HG02588 (cell line): ENCODE measurements around the gene GSTM5.
A peak's percentile ranks its signal among the peaks of the same experiment; 100 is the strongest.
"Not testable (repeated sequence)": the region's sequence is repeated elsewhere in the genome, so short reads cannot be mapped to it uniquely, and the experiment has no call there.

ENCODE experiments used
- ATAC-seq: cut with Tn5 transposase; IDR thresholded peaks from one replicate; pipeline ENCODE4 v1.9.1; 2021; ENCODE audit warnings: mild to moderate bottlenecking, moderate library complexity; ENCODE audit not compliant: unreplicated experiment

Gene GSTM5

DNA sequence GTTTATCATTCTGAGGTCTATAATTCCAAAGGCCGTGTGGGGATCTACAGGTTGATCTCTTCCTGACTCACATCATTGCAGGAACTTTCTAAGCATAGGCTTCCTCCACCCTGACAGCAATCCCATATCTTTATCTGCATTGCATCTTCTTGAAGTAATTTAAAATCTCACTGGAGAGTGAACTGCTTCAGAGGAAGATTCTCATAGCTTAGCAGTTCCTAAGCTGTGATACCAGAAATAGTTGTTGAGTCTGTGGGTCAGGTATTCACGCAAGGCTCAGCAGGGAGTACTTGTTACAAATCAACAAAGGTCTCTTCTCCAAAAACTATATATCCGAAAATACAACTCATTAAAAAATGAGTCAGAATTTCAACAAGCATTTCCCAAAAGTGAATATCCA, 16.9 kb upstream of the GSTM5 start:
- ATAC-seq: not testable (repeated sequence)

DNA sequence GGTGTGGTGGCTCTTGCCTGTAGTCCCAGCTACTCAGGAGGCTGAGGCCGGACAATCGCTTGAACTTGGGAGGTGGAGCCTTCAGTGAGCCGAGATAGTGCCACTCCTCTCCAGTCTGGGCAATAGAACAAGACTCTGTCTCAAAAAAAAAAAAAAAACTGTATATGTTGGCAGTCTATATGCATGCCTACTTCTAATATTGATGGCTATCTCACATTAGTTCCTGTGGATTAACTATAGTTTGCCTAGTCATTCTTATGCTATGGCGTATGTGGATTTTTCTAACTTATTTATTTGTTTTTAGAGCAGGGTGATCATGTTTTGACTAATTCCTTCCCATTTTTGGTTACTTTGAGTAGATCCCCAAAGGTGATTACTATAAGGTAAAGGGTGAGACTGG, 15.0 kb upstream of the GSTM5 start:
- ATAC-seq: no peak

DNA sequence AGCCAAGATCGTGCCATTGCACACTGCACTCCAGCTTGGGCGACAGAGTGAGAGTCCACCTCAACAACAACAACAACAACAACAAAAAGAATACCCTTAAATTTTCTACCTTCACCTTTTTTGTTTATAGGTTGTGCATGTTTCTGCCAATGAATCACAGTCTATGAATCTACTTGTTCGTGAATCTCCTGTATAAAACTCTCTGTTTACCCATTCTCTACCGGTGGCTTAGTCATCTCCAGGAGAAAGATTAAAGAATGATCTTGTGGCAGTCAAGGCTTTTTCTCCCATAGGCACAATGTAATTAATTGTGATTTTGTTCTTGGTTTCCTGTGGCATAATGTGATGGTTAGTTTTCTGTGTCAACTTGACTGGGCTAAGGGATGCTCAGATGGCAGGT, 14.2 kb upstream of the GSTM5 start:
- ATAC-seq: not testable (repeated sequence)

DNA sequence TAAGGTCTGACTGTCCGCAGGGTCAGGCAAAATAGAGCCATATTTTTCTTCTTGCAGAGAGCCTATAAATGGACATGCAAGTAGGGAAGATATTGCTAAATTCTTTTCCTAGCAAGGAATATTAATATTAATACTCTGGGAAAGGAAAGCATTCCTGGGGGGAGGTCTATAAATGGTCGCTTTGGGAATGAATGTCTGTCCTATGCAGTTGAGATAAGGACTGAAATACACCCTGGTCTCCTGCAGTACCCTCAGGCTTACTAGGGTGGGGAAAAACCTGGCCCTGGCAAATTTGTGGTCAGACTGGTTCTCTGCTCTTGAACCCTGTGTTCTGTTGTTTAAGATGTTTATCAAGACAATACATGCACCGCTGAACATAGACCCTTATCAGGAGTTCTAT, 9.1 kb upstream of the GSTM5 start:
- not testable (repeated sequence) for ATAC-seq

DNA sequence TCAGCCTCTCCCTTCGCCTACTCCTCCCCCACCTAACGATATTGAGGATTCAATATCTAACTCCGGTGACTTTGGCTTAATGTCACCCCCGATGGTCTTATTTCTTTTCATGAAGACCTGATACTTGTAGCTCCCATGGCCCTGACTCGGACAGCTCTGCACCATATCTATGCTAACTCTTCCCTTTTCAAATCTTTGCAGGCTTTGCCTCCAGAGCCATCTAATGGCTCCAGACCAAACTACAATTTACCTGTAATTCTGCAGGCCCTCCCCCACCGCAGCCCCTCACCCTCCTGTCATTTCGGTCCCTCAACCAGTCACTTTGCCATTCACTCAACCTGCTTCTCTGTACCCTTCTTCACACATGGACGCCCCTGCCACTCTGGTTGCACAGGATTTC, 7.9 kb upstream of the GSTM5 start:
- ATAC-seq: no peak

DNA sequence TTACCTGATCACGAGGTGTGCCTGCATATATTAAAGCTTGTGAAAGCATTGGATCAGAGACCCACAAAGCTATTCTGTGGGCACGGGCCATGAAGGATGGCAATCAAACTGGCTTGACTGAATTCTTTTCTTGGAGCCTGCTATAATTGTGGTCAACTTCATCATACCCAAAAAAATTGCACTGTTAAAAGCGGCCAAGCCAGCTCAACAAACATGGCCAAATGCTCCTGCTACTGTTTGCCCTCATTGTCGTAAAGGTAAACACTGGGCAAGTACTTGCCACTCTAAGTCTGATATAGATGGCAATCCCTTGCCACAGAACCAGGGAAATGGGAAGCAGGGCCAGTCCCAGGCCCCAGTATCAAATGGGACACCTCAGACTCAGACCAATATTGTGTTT, 6.6 kb upstream of the GSTM5 start:
- ATAC-seq: no peak

DNA sequence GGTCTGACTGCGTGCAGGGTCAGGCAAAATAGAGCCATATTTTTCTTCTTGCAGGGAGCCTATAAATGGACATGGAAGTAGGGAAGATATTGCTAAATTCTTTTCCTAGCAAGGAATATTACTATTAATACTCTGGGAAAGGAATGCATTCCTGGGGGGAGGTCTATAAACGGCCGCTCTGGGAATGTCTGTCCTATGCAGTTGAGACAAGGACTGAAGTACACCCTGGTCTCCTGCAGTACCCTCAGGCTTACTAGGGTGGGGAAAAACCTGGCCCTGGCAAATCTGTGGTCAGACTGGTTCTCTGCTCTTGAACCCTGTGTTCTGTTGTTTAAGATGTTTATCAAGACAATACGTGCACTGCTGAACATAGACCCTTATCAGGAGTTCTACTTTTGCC, 3.1 kb upstream of the GSTM5 start:
- ATAC-seq: not testable (repeated sequence)

DNA sequence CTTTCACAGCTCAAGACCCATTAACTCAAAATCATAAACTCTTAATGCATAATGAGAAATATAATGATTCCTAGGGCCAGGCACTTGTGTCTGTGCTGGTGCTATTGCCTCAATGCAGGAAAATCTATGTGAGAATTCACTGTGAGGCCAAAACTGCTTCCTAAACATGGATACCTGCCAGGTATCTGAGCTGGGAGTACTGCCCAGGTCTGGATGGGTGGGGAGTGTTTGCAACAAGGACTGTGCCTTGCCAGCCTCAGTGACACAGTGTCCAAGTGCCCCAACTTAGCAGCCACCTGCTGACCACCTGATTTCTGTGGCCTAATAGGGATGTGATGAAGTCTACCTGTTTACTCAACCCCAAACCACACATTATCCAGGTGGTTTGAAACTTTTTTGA, 2.2 kb upstream of the GSTM5 start:
- not testable (repeated sequence) for ATAC-seq

DNA sequence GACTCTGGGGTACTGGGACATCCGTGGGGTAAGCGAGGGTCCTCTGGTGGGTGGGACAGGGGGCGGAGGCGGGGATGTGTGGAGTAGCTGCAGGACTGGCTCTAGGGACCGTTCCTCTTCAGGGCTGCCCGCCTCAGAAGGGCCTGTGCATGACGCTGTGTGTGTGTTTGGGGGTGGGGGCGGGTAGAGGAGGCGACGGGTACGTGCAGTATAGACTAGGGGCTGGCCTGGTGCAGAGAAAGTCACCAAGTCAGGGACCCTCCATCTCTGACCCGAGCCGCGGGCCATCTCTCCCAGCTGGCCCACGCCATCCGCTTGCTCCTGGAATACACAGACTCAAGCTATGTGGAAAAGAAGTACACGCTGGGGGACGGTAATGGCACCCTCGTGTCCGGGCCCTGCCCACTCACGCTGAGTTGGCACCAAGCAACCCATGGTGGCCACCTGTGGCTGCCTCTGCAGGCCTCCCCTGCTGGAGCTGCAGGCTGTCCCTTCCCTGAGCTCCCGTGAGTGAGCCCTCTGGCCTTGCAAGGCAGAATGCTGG, 342 bp downstream of the GSTM5 start:
- ATAC-seq: no peak

DNA sequence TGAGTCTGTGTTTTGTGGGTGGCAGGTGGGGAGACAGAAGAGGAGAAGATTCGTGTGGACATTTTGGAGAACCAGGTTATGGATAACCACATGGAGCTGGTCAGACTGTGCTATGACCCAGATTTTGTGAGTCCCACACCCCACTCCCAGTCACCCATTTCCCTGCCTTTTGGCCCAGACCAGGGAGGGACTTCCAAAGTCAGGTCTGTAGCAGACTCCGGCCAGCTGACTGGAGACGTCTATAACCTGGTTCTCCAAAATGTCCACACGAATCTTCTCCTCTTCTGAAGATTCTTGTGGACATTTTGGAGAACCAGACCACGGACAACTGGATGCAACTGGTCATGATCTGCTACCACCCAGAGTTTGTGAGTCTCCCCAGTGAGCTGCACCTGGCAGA, 1.6 kb downstream of the GSTM5 start:
- ATAC-seq: no peak

DNA sequence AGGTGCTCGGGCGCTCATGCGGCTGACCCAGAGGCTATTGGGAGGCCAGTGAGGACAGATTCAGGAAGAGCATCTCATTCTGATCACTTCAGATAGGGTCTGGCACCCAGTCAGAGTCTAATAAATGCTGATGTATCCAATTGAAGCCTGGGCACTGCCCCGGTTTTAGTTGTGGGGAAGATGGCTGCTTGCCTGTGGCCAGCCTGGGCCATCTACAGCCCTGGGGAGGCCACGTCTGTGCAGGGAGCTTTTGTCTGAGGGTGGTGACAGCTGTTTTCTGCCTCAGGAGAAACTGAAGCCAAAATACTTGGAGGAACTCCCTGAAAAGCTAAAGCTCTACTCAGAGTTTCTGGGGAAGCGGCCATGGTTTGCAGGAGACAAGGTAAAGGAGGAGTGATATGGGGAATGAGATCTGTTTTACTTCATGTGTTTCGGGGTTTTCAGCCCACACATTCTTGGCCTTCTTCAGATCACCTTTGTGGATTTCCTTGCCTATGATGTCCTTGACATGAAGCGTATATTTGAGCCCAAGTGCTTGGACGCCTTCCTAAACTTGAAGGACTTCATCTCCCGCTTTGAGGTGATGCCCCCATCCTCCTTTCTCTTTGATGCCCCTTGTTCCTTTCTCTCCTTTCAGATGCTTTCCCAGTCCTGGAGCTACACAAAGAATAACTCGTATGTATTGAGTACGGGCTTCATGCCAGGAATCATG, 2.8 kb downstream of the GSTM5 start:
- ATAC-seq: no peak

DNA sequence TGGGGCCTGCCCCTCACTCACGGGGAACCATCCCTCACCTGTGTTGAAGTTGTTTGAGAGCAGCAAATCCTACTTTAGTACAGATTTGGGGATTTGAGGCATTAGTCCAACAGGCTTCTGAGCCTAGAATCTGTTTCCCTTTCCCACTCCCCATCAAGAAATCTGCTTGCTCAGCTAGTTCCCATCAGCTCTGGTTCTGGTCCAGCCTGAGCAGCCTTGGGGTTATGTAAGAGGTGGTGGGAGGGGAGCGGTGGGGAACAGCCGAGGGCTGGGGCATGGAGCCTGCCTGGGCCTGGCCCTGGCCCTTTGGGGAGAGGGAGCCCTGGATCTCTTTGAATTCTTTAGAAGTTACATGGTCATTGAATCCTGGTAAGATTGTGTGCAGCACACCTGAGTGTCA, 4.1 kb downstream of the GSTM5 start:
- ATAC-seq: no peak

DNA sequence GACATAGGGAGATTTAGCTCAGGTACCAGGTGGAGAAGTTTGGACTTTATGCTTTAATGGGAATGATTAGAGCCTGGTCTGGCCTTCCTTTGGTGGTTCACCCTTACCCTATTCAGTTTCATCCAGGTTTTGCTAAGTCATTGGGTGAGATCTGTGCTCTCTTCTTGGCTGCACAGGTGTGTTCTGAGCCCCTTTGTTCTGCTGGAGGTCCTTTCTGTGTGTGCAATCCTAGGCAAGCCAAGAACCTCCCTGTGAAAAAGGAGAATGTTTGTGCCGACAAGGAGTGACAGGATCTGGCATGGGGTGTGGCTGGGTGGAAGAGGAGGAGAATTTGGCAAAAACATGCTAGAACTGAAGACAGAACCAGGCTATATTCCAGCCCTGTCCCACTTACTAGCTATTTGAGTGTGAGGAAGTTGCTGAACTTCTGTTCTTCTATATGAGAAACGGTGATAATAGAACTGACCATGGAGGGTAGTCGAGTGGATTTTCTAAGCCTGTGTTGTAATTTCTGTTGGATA, 4.6 kb downstream of the GSTM5 start:
- no peak for ATAC-seq

DNA sequence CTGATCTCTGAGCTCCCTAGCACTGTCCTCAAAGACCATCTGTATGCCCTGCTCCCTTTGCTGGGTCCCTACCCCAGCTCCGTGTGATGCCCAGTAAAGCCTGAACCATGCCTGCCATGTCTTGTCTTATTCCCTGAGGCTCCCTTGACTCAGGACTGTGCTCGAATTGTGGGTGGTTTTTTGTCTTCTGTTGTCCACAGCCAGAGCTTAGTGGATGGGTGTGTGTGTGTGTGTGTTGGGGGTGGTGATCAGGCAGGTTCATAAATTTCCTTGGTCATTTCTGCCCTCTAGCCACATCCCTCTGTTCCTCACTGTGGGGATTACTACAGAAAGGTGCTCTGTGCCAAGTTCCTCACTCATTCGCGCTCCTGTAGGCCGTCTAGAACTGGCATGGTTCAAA, 5.7 kb downstream of the GSTM5 start:
- no peak for ATAC-seq

DNA sequence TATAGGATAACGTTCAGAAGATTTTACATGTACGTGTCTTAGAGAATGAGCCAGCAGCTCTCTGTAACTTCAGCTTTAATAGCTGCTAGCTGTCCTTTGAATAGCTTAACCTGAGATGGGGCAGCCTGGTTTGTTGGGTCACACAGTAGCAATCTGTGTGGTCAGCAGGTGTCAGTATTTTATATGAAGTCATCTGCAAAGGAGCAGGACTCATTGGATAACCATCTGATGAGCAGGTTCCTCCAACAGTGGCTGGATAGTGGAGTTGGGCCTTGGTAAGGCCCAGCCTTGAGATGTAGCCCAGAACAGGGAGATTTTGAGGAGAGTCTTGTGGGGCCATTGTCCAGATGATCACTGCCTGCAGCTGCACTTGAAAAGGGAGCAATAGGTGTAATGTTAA, 6.4 kb downstream of the GSTM5 start:
- no peak for ATAC-seq

DNA sequence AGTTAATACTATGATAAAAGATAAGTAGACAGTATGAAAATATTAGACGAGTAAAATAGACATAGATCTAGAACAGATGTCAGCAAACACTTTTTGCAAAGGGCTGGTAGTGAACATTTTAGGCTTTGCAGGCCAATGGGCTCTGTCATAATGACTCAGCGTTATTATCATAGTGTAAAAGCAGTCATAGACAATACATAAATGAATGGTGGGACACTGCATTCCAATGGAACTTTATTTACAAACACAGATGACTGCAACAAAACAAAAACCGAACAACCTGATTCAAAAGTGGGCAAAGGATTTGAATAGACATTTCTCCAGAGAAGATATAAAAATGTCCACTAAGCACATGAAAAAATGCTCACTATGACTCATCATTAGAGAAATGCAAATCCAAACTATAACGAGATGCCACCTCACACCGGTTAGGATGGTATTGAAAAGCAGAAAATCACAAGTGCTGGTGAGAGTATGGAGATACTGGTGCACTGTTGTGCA, 7.3 kb downstream of the GSTM5 start:
- ATAC-seq: peak; percentile 54

DNA sequence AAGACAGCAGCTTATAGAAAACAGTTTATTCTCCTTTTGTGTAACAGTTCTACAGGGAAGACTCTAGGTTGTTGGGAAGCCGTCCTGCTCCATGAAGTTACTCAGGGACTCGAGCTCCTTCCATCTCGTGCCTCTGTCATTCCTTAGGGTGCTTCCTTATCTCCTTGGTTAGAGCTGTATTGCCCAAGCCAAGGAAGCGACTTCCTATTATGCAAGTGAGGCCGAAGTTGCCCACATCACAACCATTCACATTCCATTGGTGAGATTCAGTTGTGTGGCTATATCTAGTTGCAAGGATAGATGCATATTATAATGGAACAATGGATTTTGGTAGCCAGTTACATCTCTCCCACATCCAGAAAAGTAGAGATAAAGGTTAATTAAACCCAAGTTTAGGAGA, 9.0 kb downstream of the GSTM5 start:
- no peak for ATAC-seq

DNA sequence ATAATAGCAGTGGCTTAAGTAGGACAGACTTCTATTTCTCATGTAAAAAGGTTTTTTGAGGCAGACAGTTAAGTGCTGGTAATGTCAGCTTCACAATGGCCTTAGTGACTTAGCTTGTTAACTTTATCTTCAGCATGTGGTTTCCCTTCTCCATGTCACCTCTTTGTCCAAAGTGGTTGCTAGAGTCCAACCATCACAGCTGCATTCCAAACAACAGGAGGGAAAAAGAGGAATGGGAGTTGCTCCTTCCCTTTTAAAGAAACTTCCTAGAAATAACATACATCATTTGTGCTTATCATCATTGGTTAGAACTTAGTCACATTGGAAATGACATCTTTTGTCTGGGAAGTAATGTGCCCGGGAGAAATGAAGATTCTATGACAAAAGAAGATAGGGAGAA, 9.9 kb downstream of the GSTM5 start:
- no peak for ATAC-seq

DNA sequence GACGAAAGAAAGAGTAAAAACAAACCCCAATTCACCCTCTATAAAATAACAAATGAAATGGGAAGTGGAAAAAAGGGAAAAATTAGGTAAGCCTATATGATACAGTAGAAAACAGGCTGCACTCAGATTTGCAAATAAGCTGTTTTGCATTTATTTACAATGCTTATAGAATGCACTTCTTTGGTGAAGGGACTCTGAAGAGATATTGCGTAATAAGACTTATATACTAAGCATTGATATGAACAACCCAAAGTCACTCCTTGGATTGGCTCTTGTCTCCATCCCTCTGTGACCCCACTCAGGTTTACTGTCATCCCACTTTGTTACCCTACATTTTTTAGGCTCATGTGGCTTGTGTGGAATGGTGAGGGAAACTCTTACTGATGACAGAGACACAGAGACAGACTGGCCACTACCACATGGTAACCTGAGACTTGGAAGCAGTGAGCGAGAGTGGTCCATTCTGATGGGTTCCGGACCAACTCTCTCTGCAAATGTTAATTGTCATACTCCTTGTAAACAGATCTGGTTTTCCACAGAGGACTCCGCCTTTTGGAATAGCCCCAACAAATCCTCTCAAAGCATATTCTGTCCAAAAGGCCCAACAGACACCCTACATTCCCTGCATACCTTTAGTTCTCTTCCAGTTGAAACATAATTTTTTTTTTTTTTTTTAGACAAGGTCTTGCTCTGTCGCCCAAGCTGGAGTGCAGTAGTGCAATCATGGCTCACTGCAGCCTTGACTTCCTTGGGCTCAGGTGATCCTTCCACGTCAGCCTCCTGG, 11.0 kb downstream of the GSTM5 start:
- ATAC-seq: no peak

DNA sequence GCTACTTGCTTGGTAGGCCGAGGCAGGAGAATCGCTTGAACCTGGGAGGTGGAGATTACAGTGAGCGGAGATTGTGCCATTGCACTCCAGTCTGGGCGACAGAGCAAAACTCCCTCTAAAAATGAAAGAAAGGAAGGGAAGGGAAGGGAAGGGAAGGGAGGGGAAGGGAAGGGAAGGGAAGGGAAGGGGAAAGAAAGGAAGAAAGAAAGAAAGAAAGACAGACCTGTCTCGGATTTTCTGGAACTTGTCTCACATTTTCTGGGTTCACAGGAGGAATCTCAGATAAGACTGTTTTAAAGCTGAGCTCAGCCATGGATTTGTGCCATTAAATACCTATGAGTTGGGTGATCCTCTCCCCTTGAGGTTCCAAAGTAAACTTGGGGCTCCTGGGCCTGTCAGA, 12.9 kb downstream of the GSTM5 start:
- ATAC-seq: no peak

DNA sequence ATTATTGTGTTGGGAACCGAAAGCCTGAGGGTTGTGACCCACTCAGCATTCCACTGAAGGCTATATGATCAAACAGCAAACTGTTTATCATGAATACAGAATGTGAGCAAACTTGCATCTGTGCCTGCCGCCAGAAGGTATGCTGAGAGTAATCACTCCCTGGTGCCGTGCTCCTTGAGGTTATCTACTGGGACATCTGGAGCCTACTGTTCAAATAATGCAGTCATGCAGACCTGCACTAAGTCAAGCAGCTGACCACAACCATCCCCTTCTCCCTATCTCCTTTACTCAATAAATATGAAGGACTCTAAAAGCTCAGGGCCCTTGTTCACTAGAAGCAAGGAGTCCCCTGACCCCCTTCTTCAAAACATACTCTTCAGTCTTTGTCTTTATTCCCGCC, 13.5 kb downstream of the GSTM5 start:
- ATAC-seq: no peak

DNA sequence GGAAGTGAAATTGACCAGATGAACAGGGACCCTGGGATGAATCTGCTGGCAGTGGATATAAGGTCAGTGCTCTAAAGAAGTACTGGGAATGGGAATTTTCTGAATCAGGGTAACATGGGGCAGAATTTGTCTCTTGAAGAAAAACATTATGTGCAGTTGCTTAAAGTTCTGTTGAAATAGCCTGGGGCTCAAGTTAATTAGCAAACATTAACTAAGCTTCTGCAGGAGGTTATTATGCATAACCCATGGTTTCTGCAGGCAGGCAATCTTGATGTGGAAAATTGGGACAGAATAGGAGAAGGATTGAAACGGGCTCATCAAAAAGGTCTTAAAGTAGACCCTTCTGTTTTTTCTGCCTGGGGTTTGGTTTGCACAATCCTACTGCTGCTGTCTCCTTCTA, 14.0 kb downstream of the GSTM5 start:
- ATAC-seq: no peak
